GM10847 (cell line): Measurements from ENCODE around the gene KDM5C.

ENCODE experiments used
- POLR2A ChIP-seq: IDR thresholded peaks from 2 replicates; pipeline ENCODE4 v1.6.1; 2011; ENCODE audit not compliant: insufficient read length; ENCODE audit errors: extremely low read depth

Gene KDM5C

GRCh38 chrX:53184836-53185235 is 40.2 kb downstream of the KDM5C start:
- TF ChIP-seq POLR2A: no peak

- no peak for TF ChIP-seq POLR2A
Measured at GRCh38 chrX:53171356-53171755, 53.7 kb downstream of the KDM5C start.

GRCh38 chrX:53166103-53166502 is 58.9 kb downstream of the KDM5C start:
- TF ChIP-seq POLR2A: no peak

- TF ChIP-seq POLR2A: no peak
Measured at GRCh38 chrX:53163436-53163835, 61.6 kb downstream of the KDM5C start.

GRCh38 chrX:53160297-53160983 is 64.6 kb downstream of the KDM5C start:
- TF ChIP-seq POLR2A: no peak

- no peak for TF ChIP-seq POLR2A
Measured at GRCh38 chrX:53159184-53159583, 65.8 kb downstream of the KDM5C start.

GRCh38 chrX:53156207-53156596 is 68.8 kb downstream of the KDM5C start:
- no peak for TF ChIP-seq POLR2A

- TF ChIP-seq POLR2A: no peak
Measured at GRCh38 chrX:53155512-53156206, 69.3 kb downstream of the KDM5C start.

- TF ChIP-seq POLR2A: no peak
Measured at GRCh38 chrX:53153581-53153980, 71.4 kb downstream of the KDM5C start.
